GM21360 (cell line): ENCODE measurements around the gene PRM1.
"Not testable (repeated sequence)": the region's sequence is repeated elsewhere in the genome, so short reads cannot be mapped to it uniquely, and the experiment has no call there.

Source experiments
- ATAC-seq: cut with Tn5 transposase; IDR thresholded peaks from one replicate; pipeline ENCODE4 v1.9.1; 2021; ENCODE audit warnings: mild to moderate bottlenecking, moderate library complexity; ENCODE audit not compliant: unreplicated experiment

Gene PRM1

GRCh38 chr16:11314309-11314894 lies 33.3 kb upstream of the PRM1 start:
- ATAC-seq = no peak

GRCh38 chr16:11313493-11314308 lies 32.6 kb upstream of the PRM1 start:
- ATAC-seq = no peak

- ATAC-seq = no peak
Measured at GRCh38 chr16:11312718-11313492, 31.8 kb upstream of the PRM1 start.

- no peak for ATAC-seq
Measured at GRCh38 chr16:11310997-11311561, 29.9 kb upstream of the PRM1 start.

GRCh38 chr16:11310634-11310977 lies 29.5 kb upstream of the PRM1 start:
- ATAC-seq = no peak

- ATAC-seq = no peak
Measured at GRCh38 chr16:11309895-11310633, 28.9 kb upstream of the PRM1 start.

GRCh38 chr16:11308493-11309283 lies 27.6 kb upstream of the PRM1 start:
- ATAC-seq = no peak

GRCh38 chr16:11307639-11308492 lies 26.7 kb upstream of the PRM1 start:
- no peak for ATAC-seq

GRCh38 chr16:11306997-11307638 lies 26.0 kb upstream of the PRM1 start:
- ATAC-seq = no peak

GRCh38 chr16:11306381-11306780 lies 25.3 kb upstream of the PRM1 start:
- no peak for ATAC-seq

GRCh38 chr16:11303405-11304138 lies 22.4 kb upstream of the PRM1 start:
- ATAC-seq = no peak

- ATAC-seq = no peak
Measured at GRCh38 chr16:11302977-11303376, 21.8 kb upstream of the PRM1 start.

- ATAC-seq = no peak
Measured at GRCh38 chr16:11301645-11302501, 20.7 kb upstream of the PRM1 start.

- ATAC-seq = no peak
Measured at GRCh38 chr16:11300560-11300892, 19.4 kb upstream of the PRM1 start.

- no peak for ATAC-seq
Measured at GRCh38 chr16:11299865-11300559, 18.9 kb upstream of the PRM1 start.

- not testable (repeated sequence) for ATAC-seq
Measured at GRCh38 chr16:11298950-11299547, 17.9 kb upstream of the PRM1 start.
